Thoracic aorta (tissue), 2 donors: Measurements from ENCODE around the gene NRCAM. TPM values are rescaled to one million over a fixed set of nuclear protein-coding genes. Genes with fewer than 3 reads are reported as not detected.

Experiments
- ATAC-seq: fragments of 150-250 bp; one replicate; pipeline ENCODE4 v1.8.0; 2017; ENCODE audit warnings: low read depth; ENCODE audit not compliant: insufficient number of reproducible peaks, low FRiP score
- DNase-seq: peaks from one replicate; pipeline ENCODE4 v3.0.0-alpha.2; 2020; ENCODE audit warnings: low spot score
- H3K27ac ChIP-seq, 2 donors: fragments of 200-600 bp; sonication (generic); 1 replicate in 1 of 2; 2 replicates in 1 of 2; pipeline ENCODE4 v1.5.1; 2016; ENCODE audit warnings: mild to moderate bottlenecking in 2 of 2, moderate library complexity in 2 of 2
- H3K27me3 ChIP-seq: fragments of 200-600 bp; sonication (generic); replicated peaks from 2 replicates; pipeline ENCODE4 v1.6.0; 2016; ENCODE audit warnings: mild to moderate bottlenecking; ENCODE audit not compliant: insufficient read depth
- H3K36me3 ChIP-seq: fragments of 200-600 bp; sonication (generic); one replicate; pipeline ENCODE4 v1.5.1; 2016
- H3K4me1 ChIP-seq, 2 donors: fragments of 200-600 bp; sonication (generic); 1 replicate in 1 of 2; 2 replicates in 1 of 2; pipeline versions ENCODE4 v1.5.1 to v1.6.0; 2016; ENCODE audit warnings: low read depth in 2 of 2, mild to moderate bottlenecking in 1 of 2; ENCODE audit not compliant: control insufficient read depth in 1 of 2
- H3K4me3 ChIP-seq: fragments of 200-600 bp; sonication (generic); 2 replicates; pipeline ENCODE4 v1.5.1; 2016; ENCODE audit warnings: mild to moderate bottlenecking
- H3K9me3 ChIP-seq: fragments of 200-600 bp; sonication (generic); 2 replicates; pipeline ENCODE4 v1.5.1; 2016
- total RNA-seq, 2 donors: library from RNA; depleted of rRNA; stranded (reverse); fragments of >200 nt; gene quantifications; one replicate each; pipeline versions ENCODE4 v1.1.0 to v1.2.3, GENCODE V29; 2016
- TF ChIP-seq, protein P1 (sequence below): fragments of 200-600 bp; sonication (generic); IDR thresholded peaks from one replicate; pipeline ENCODE4 v1.5.1; 2019; ENCODE audit warnings: antibody characterized with exemption

Gene NRCAM
- total RNA-seq, 2 donors from 2014 or later, result 2.4 to 3.3 TPM

DNA sequence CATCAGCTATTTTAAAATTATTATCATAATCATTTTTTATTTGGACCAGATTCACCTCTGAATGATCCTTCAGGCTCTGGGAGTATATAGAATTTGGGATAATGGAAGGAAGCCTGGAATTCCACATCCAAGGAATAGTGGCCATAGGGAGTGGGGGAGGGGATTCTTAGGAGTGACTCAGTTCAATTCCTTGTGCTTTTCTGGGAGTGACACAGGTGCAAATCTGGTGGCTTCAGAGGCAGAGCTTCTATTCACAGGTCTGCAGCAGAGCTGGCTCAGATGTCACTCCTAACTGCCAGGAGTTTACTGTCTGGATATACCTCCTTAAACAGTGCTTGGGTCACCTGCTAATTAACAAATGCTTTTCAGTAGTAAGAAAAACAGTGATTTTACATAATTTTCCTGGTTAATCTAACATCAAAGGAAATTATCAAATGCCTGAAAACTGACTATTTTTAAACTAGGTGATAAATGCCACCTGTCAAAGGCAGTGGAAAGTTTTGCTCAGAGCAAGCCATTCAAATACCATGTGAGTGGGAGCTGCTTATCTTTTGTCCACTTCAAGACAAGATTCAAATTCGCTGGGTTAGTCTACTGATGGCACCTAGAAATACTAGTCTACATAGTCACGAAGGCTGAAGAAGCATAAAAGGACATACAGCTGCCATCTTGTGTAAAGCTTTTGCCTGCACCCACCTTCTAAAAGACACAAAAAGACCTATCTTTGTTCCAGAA is 219.4 kb downstream of the NRCAM start:
- H3K27ac ChIP-seq, result no peak overlapping the region
- ATAC-seq (no peak), DNase-seq (no peak)
- TF ChIP-seq, protein P1, sequence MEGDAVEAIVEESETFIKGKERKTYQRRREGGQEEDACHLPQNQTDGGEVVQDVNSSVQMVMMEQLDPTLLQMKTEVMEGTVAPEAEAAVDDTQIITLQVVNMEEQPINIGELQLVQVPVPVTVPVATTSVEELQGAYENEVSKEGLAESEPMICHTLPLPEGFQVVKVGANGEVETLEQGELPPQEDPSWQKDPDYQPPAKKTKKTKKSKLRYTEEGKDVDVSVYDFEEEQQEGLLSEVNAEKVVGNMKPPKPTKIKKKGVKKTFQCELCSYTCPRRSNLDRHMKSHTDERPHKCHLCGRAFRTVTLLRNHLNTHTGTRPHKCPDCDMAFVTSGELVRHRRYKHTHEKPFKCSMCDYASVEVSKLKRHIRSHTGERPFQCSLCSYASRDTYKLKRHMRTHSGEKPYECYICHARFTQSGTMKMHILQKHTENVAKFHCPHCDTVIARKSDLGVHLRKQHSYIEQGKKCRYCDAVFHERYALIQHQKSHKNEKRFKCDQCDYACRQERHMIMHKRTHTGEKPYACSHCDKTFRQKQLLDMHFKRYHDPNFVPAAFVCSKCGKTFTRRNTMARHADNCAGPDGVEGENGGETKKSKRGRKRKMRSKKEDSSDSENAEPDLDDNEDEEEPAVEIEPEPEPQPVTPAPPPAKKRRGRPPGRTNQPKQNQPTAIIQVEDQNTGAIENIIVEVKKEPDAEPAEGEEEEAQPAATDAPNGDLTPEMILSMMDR, result no peak
- no peak overlapping the region for H3K4me3 ChIP-seq
- no peaks in the 10 kb centered on the region for H3K4me1 ChIP-seq
- H3K27me3 ChIP-seq, result no peaks in the 10 kb centered on the region
- H3K9me3 ChIP-seq, result no peaks in the 10 kb centered on the region
- no peaks in the 10 kb centered on the region for H3K36me3 ChIP-seq

DNA sequence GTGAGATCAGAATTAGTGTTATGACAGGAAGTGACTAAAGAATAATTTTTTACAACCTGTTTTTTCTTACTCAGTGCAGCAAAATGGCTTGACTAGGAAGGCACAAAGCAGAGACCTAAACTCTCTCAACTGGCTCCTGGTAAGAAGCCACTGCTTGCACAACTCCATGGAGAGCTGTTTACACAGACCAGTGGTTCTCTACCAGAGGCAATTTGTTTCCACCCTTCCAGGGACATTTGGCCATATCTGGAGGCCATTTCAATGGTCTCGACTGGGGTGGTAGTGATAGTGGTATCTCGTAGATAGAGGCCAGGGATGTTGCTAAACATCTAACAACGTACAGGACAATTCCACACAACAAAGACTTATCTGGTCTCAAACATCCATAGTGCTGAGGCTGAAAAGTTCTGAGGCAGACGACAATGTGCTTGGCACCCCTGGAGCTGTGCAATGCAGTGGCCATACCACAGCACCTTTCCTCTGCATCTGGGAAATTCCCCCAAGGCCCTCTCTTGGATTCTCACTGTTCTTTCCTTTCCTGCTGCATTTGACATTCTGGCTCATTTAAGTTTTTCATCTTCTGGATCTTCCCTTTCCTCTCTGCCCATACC is 220.7 kb downstream of the NRCAM start:
- no peaks in the 10 kb centered on the region for H3K4me1 ChIP-seq
- H3K27ac ChIP-seq, result no peak overlapping the region
- H3K9me3 ChIP-seq, result no peaks in the 10 kb centered on the region
- DNase-seq (no peak), ATAC-seq (no peak)
- TF ChIP-seq, protein P1, result no peak
- H3K27me3 ChIP-seq, result no peaks in the 10 kb centered on the region
- no peak overlapping the region for H3K4me3 ChIP-seq
- no peaks in the 10 kb centered on the region for H3K36me3 ChIP-seq

DNA sequence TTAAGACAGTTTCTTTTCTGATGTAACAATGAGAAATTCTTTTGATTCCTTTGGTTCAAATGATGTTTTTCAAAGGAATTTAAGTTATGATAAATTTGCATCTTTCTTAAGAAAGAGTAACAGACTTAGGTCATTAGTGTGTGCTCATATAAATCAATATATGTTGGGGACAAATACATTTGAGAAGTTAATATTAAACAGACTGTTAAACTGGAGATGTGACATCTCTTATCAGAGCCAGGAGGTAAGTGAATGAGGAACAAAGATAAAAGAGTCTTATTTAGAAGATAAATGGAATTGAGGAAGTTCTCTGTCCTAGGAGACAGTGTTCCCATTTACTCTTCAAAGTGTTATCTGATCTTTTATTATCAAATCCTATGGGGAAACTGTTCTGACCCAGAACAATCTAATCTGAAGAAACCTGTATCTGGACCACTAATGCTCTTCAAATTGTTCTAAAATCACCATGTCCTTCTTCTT is 221.2 kb downstream of the NRCAM start:
- no peaks in the 10 kb centered on the region for H3K36me3 ChIP-seq

DNA sequence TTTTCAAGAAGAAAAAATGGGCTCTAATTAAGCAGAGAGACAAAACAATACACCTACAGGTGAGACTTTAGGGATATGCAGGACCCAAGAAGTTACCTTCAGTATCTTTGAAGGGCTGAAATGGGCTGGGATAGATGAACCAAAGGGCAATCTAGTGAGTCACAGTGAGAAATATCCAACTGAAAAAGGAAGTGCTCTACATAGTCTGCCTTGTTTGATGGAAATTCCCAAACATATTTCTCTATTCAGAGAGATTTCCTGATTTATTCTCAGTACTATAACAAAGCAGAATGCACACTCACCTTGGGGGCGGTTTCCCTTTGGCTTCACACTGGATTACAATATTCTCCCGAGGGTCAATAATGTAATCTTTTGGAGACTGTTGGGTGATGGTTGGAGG is 222.0 kb downstream of the NRCAM start:
- H3K4me3 ChIP-seq, result no peak overlapping the region
- H3K27me3 ChIP-seq, result no peaks in the 10 kb centered on the region
- no peak overlapping the region for H3K27ac ChIP-seq
- H3K4me1 ChIP-seq, result no peaks in the 10 kb centered on the region
- ATAC-seq, result no peak
- H3K9me3 ChIP-seq, result no peaks in the 10 kb centered on the region
- TF ChIP-seq, protein P1, result no peak
- no peaks in the 10 kb centered on the region for H3K36me3 ChIP-seq
- no peak for DNase-seq

More for the DNA sequence above, 221.2 kb downstream of the NRCAM start:
- DNase-seq, result no peak
- TF ChIP-seq, protein P1, result no peak
- Histone ChIP-seq H3K4me1 (no peaks in the 10 kb centered on the region), H3K4me3 (no peak overlapping the region), H3K27me3 (no peaks in the 10 kb centered on the region), H3K27ac (no peak overlapping the region), H3K9me3 (no peaks in the 10 kb centered on the region)
- ATAC-seq, result no peak

DNA sequence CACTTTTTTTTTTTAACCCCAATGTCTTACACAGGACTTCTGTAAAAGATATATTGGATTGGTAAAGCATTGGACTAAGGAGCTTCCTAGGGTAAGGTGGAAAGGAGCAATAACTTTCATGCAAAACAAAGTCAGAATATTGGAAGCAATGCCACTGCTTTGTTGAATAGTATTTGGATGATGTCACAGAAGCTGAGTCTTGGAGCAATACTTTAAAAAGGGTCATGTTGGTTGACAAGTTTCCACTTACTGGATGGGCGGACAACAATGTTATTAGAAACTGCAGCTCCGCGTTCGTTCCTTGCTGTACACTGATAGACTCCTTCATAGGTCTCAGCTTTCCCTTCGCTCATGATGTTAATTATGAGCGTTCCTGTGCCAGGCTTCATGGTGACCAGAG is 224.2 kb downstream of the NRCAM start:
- H3K36me3 ChIP-seq, result no peaks in the 10 kb centered on the region
- ATAC-seq, result no peak
- TF ChIP-seq, protein P1, result no peak

More for the DNA sequence above, 224.2 kb downstream of the NRCAM start:
- Histone ChIP-seq H3K9me3 (no peaks in the 10 kb centered on the region), H3K27ac (no peak overlapping the region), H3K27me3 (no peaks in the 10 kb centered on the region), H3K4me1 (no peaks in the 10 kb centered on the region), H3K4me3 (no peak overlapping the region)
- DNase-seq, result no peak
